Calu3 (cell line): ENCODE measurements around the gene KRT85. TPM values are rescaled to one million over a fixed set of nuclear protein-coding genes. Genes with fewer than 3 reads are reported as not detected.

ENCODE experiments used
- BruUV-seq: library from RNA; stranded (reverse); fragments of 400-500 nt; replicated peaks from 2 replicates; lab custom pipeline; 2021; lab: Mats Ljungman, UMichigan
- CTCF ChIA-PET: fragments of 300-600 bp; sonication (Branson Sonifier 250); formaldehyde crosslinking; loops from one replicate; lab custom pipeline; 2022; ENCODE audit warnings: antibody characterized with exemption; lab: Charles Lee
- DNase-seq: peaks from one replicate; pipeline ENCODE4 v3.0.0; 2022
- H3K27ac Mint-ChIP-seq: one replicate; pipeline ENCODE4 v1.8.0; 2022; ENCODE audit warnings: mixed read lengths; ENCODE audit not compliant: unreplicated experiment
- H3K27me3 Mint-ChIP-seq: one replicate; pipeline ENCODE4 v1.8.0; 2022; ENCODE audit warnings: mixed read lengths; ENCODE audit not compliant: unreplicated experiment
- H3K36me3 Mint-ChIP-seq: one replicate; pipeline ENCODE4 v1.8.0; 2022; ENCODE audit warnings: mild to moderate bottlenecking, moderate library complexity, mixed read lengths; ENCODE audit not compliant: insufficient read depth, unreplicated experiment
- H3K4me1 Mint-ChIP-seq: one replicate; pipeline ENCODE4 v1.8.0; 2022; ENCODE audit warnings: mild to moderate bottlenecking, low read depth, mixed read lengths; ENCODE audit not compliant: unreplicated experiment
- H3K4me3 Mint-ChIP-seq: one replicate; pipeline ENCODE4 v1.8.0; 2022; ENCODE audit warnings: mild to moderate bottlenecking, low read depth, moderate library complexity, mixed read lengths; ENCODE audit not compliant: unreplicated experiment
- H3K9me3 Mint-ChIP-seq: one replicate; pipeline ENCODE4 v1.8.0; 2022; ENCODE audit warnings: low read depth, mixed read lengths; ENCODE audit not compliant: unreplicated experiment
- intact Hi-C: fragments of 100-400 bp; cut with micrococcal nuclease; formaldehyde crosslinking; loops from one replicate; pipeline ENCODE4 v1.10.0; 2022; ENCODE audit not compliant: unreplicated experiment
- total RNA-seq: library from RNA; stranded (reverse); gene quantifications from 2 replicates; pipeline ENCODE4 v1.2.3, GENCODE V29; 2022
- TF ChIP-seq, protein P1 (sequence below): fragments of 200-600 bp; IDR thresholded peaks from one replicate; pipeline ENCODE4 v1.8.0; 2022; ENCODE audit warnings: antibody characterized with exemption; ENCODE audit not compliant: unreplicated experiment

KRT85 gene
- total RNA-seq, 1 experiment from 2014 or later: not detected

DNA sequence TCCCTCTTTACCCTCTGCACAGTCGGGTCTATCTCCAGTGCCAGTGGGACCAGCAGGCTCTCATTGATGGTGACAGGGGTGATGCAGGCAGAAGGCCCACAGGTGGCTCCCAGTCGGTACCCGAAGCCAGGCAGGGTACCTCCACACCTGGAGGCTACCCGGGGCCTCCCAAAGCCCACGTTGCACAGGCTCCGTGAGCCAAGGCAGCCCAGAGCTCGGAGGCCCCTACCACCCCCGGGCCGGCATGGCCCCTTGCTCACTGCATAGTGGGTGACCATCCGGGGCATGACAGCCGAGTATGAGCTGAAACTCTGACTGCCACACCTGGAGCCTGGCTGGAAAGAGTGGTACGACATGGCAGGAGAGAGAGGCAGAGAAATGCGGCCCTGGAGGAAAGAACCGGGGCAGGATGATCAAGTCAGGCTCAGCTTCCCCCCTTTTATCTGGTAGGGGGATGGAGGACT is 38.7 kb upstream of the KRT85 start, which contains the start of gene KRT82:
TSS of gene KRT82 (minus strand) at position 414 of the 464 bp plus-strand sequence. CDS start at position 356, 58 bp downstream.
- Mint-ChIP-seq H3K27ac (no peak within 1 kb of the TSS), H3K36me3 (no peaks in the 10 kb centered on the region), H3K4me1 (no peaks in the 10 kb centered on the region), H3K4me3 (no peak within 1 kb of the TSS), H3K27me3 (peaks cover 41% of the 10 kb centered on the region), H3K9me3 (no peaks in the 10 kb centered on the region)
- TF ChIP-seq, protein P1, sequence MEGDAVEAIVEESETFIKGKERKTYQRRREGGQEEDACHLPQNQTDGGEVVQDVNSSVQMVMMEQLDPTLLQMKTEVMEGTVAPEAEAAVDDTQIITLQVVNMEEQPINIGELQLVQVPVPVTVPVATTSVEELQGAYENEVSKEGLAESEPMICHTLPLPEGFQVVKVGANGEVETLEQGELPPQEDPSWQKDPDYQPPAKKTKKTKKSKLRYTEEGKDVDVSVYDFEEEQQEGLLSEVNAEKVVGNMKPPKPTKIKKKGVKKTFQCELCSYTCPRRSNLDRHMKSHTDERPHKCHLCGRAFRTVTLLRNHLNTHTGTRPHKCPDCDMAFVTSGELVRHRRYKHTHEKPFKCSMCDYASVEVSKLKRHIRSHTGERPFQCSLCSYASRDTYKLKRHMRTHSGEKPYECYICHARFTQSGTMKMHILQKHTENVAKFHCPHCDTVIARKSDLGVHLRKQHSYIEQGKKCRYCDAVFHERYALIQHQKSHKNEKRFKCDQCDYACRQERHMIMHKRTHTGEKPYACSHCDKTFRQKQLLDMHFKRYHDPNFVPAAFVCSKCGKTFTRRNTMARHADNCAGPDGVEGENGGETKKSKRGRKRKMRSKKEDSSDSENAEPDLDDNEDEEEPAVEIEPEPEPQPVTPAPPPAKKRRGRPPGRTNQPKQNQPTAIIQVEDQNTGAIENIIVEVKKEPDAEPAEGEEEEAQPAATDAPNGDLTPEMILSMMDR: no peak
- intact Hi-C loops: no loop called here
- no peak for DNase-seq
- BruUV-seq: no TSS peak
- CTCF ChIA-PET: no interaction called here

DNA sequence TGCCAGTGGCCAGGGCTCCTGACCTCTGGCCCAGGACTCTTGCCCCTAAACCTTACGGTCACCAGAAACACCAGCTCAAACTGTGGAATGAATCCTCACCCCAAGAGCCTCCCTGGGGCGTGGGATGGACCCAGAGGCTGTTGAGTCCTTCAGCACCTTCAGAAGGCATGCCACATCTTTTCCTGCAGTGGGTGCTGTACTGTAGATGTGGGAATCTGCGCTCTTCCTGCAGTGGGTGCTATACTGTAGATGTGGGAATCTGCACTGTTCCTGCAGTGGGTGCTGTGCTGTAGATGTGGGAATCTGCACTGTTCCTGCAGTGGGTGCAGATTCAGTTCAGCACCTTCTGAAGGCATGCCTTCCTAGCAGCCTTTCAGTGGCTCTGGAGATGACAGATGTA is 37.7 kb upstream of the KRT85 start:
- Mint-ChIP-seq H3K9me3 (no peaks in the 10 kb centered on the region), H3K4me3 (no peak overlapping the region), H3K4me1 (no peaks in the 10 kb centered on the region), H3K27ac (no peak overlapping the region), H3K36me3 (no peaks in the 10 kb centered on the region), H3K27me3 (peaks cover 41% of the 10 kb centered on the region)
- TF ChIP-seq, protein P1: no peak
- CTCF ChIA-PET: interaction anchor here (0.8 kb wide), 1 partner anchor 9 kb away, joined by 4 read pairs; no protein-coding TSS in a partner anchor
- no TSS peak for BruUV-seq
- no peak for DNase-seq
- intact Hi-C loops: no loop called here

DNA sequence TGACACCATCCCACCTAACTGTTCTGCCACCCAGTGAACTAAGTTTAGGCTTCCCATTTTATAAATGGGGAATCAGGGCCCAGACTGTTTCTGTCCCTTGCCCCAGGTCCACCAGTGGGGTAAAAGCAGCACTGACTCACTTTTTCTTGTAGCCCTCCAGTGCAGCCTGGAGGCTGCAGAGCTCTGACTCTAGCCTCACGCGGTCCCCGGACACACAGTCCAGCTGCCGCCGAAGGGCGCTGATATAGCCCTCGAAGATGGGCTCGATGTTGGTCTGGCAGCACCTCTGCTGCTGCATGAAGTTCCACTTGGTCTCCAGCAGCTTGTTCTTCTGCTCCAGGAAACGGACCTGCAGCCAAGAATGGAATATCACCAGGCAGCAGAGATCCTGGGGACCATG is 36.3 kb upstream of the KRT85 start:
- H3K36me3 Mint-ChIP-seq: no peaks in the 10 kb centered on the region
- intact Hi-C loops: no loop called here

DNA sequence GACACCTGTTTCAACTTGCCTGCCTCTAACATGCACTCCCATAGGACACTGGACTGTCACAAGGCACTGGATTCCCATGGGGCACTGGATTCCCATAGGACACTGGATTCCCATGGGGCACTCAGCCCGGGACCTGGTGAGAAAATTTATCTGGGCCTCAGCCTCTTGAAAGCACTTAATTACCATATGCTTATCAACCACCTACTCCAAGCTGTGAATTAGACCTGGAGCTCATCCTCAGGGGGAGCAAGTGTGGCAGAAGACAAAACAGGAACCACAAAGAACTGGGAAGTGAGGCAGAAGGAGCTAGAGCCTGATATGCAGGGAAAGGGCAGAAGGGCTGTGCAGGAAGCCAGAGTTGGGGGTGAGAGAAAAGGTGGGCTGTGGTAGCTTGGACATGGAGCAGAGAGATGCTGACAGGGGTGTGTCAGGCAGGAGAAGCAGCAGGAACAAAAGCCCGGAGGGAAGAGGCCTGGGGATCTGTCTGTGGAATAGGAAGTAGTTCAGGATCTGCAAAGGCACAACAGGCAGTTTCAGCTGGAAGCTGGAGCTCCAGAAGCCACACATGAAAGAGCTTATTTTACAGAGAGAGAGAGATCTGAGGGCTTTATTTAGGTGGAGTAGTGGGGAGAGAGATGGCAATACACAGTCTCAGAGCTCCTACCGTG is 35.7 kb upstream of the KRT85 start:
- H3K27me3 Mint-ChIP-seq: peaks cover 41% of the 10 kb centered on the region
- intact Hi-C loops: no loop called here
- H3K27ac Mint-ChIP-seq: no peak overlapping the region
- H3K36me3 Mint-ChIP-seq: no peaks in the 10 kb centered on the region
- CTCF ChIA-PET: no interaction called here
- H3K4me1 Mint-ChIP-seq: peaks cover 8% of the 10 kb centered on the region
- BruUV-seq: no TSS peak
- no peak for DNase-seq
- H3K4me3 Mint-ChIP-seq: no peak overlapping the region
- no peaks in the 10 kb centered on the region for H3K9me3 Mint-ChIP-seq
- TF ChIP-seq, protein P1: no peak

More for the DNA sequence above, 36.3 kb upstream of the KRT85 start:
- no TSS peak for BruUV-seq
- Mint-ChIP-seq H3K27me3 (peaks cover 46% of the 10 kb centered on the region), H3K27ac (no peak overlapping the region), H3K4me1 (peaks cover 8% of the 10 kb centered on the region), H3K4me3 (no peak overlapping the region), H3K9me3 (no peaks in the 10 kb centered on the region)
- CTCF ChIA-PET: no interaction called here
- TF ChIP-seq, protein P1: no peak
- DNase-seq: no peak
